SU-DHL-6 (cell line): ENCODE measurements around the gene IVD.

Experiments
- H2AFZ ChIP-seq: fragments of 200-600 bp; sonication (generic); 2 replicates; pipeline ENCODE4 v1.6.1; 2014; ENCODE audit warnings: low read depth, mild to moderate bottlenecking, moderate library complexity, mixed read lengths, antibody characterized with exemption, low read length; ENCODE audit not compliant: severe bottlenecking
- H3F3A ChIP-seq: fragments of 200-600 bp; shearing (Covaris generic); 2 replicates; pipeline ENCODE4 v1.6.0; 2016; ENCODE audit warnings: antibody characterized with exemption, mild to moderate bottlenecking; ENCODE audit not compliant: insufficient read depth
- H3K27ac ChIP-seq: fragments of 200-600 bp; sonication (generic); 2 replicates; pipeline ENCODE4 v1.5.1; 2016; ENCODE audit warnings: low read depth, mild to moderate bottlenecking, low read length, moderate library complexity, mixed read lengths
- H3K27me3 ChIP-seq: fragments of 200-600 bp; sonication (generic), shearing (Covaris generic); 2 replicates; pipeline ENCODE4 v1.6.0; 2014; ENCODE audit warnings: mild to moderate bottlenecking, low read length
- H3K36me3 ChIP-seq: fragments of 200-600 bp; sonication (generic); 2 replicates; pipeline ENCODE4 v1.6.1; 2014; ENCODE audit warnings: mild to moderate bottlenecking, low read length, mixed read lengths
- H3K4me2 ChIP-seq: fragments of 300-600, 200-600 bp; shearing (Covaris generic), sonication (generic); 2 replicates; pipeline ENCODE4 v1.6.0; 2014; ENCODE audit warnings: low read length, low read depth, mild to moderate bottlenecking; ENCODE audit not compliant: poor library complexity, severe bottlenecking
- H3K4me3 ChIP-seq: fragments of 200-600 bp; sonication (generic); 2 replicates; pipeline ENCODE4 v1.5.1; 2014; ENCODE audit warnings: antibody characterized with exemption, low read length, mild to moderate bottlenecking, mixed read lengths; ENCODE audit not compliant: insufficient read depth, poor library complexity, severe bottlenecking
- H3K79me2 ChIP-seq: fragments of 200-600 bp; sonication (generic); 2 replicates; pipeline ENCODE4 v1.6.1; 2014; ENCODE audit warnings: mild to moderate bottlenecking, low read length, moderate library complexity; ENCODE audit not compliant: insufficient read depth
- H3K9ac ChIP-seq: fragments of 200-600 bp; sonication (generic); 2 replicates; pipeline ENCODE4 v1.7.0; 2014; ENCODE audit warnings: mild to moderate bottlenecking, low read length
- H3K9me2 ChIP-seq: fragments of 200-600 bp; sonication (generic); replicated peaks from 2 replicates; pipeline ENCODE4 v1.6.1; 2014; ENCODE audit warnings: low read length; ENCODE audit not compliant: insufficient read depth
- H3K9me3 ChIP-seq: fragments of 200-600 bp; sonication (generic); 2 replicates; pipeline ENCODE4 v1.6.1; 2014; ENCODE audit warnings: low read length, mixed read lengths; ENCODE audit not compliant: insufficient read depth
- H4K20me1 ChIP-seq: fragments of 200-600 bp; sonication (generic); 2 replicates; pipeline ENCODE4 v1.6.1; 2014; ENCODE audit warnings: low read depth, mild to moderate bottlenecking, antibody characterized with exemption, low read length, moderate library complexity, mixed read lengths
- EZH2phosphoT487 ChIP-seq: fragments of 200-600 bp; sonication (generic), shearing (Covaris generic); conservative IDR thresholded peaks from 2 replicates; pipeline ENCODE4 v1.6.1; 2018; ENCODE audit warnings: mild to moderate bottlenecking, antibody characterized with exemption, low read length, moderate library complexity, mixed read lengths
- TF ChIP-seq, protein P1 (sequence below): fragments of 200-600 bp; sonication (generic); IDR thresholded peaks from one replicate; pipeline ENCODE4 v1.5.1; 2017; ENCODE audit warnings: antibody characterized with exemption, mild to moderate bottlenecking, low read length, moderate library complexity; ENCODE audit not compliant: insufficient read depth, poor library complexity, severe bottlenecking

Gene IVD

DNA sequence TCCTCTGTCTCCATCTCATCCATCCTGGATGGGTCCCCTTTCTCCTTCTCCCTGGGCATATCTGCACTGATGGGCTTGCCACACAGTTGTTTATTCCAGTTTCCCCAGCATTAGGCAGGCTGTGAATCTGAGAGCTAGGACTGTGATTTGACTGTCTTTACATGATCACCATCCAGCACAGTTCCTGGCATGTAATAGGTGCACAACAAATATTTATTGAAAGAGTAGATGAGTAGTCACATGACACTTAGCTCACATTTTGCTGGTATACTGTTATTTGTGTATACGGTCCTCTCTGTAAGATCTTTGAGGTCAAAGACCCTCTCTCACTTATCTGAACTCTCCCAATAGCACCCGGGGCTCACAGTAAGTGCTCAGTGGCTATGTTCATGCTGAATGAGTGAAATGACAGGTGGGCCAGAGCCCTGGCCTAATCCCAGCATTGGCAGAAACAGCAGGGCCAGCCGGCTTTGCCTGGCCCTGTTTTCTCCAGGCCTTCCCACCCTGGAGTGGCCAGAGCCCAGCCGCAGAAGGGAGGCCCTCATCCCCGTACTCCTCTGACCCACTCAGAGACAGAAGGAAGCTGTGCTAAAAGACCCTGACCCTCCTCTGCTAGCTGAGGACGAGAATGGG is 19.0 kb downstream of the IVD start:
- no peaks in the 10 kb centered on the region for H3K9me3 ChIP-seq
- no peaks in the 10 kb centered on the region for H3K36me3 ChIP-seq
- H3K9ac ChIP-seq: no peak overlapping the region
- H3K79me2 ChIP-seq: no peaks in the 10 kb centered on the region
- H2AFZ ChIP-seq: no peak overlapping the region
- H3K4me3 ChIP-seq: no peak overlapping the region
- H3K4me2 ChIP-seq: no peak overlapping the region
- peaks cover 6% of the 10 kb centered on the region; the same call in 1 of the 2 replicates for H3F3A ChIP-seq
- no peaks in the 10 kb centered on the region for H3K9me2 ChIP-seq
- no peak overlapping the region for H3K27ac ChIP-seq
- H3K27me3 ChIP-seq: no peaks in the 10 kb centered on the region
- TF ChIP-seq, protein P1, sequence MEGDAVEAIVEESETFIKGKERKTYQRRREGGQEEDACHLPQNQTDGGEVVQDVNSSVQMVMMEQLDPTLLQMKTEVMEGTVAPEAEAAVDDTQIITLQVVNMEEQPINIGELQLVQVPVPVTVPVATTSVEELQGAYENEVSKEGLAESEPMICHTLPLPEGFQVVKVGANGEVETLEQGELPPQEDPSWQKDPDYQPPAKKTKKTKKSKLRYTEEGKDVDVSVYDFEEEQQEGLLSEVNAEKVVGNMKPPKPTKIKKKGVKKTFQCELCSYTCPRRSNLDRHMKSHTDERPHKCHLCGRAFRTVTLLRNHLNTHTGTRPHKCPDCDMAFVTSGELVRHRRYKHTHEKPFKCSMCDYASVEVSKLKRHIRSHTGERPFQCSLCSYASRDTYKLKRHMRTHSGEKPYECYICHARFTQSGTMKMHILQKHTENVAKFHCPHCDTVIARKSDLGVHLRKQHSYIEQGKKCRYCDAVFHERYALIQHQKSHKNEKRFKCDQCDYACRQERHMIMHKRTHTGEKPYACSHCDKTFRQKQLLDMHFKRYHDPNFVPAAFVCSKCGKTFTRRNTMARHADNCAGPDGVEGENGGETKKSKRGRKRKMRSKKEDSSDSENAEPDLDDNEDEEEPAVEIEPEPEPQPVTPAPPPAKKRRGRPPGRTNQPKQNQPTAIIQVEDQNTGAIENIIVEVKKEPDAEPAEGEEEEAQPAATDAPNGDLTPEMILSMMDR: no peak
- no peak for TF ChIP-seq EZH2phosphoT487
- H4K20me1 ChIP-seq: no peaks in the 10 kb centered on the region

DNA sequence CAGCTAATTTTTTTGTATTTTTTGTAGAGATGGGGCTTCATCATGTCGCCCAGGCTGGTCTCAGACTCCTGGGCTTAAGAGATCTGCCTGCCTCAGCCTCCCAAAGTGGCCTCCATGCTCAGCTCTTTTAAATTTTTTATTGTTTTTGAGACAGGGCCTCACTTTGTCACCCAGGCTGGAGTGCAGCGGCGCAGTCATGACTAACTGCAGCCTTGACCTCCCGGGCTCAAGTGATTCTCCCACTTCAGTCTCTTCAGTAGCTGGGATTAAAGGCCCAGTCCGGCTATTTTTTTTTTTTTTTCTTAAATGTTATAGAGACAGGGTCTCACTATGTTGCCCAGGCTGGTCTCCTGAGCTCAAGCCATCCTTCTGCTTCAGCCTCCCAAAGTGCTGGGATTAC is 20.1 kb downstream of the IVD start:
- no peak overlapping the region for H3K27ac ChIP-seq
- no peak overlapping the region for H3K4me2 ChIP-seq
- no peak overlapping the region for H3K4me3 ChIP-seq
- no peaks in the 10 kb centered on the region for H3K9me3 ChIP-seq
- H3F3A ChIP-seq: peaks cover 6% of the 10 kb centered on the region; the same call in 1 of the 2 replicates
- no peaks in the 10 kb centered on the region for H3K9me2 ChIP-seq
- H3K9ac ChIP-seq: no peak overlapping the region
- no peaks in the 10 kb centered on the region for H4K20me1 ChIP-seq
- no peaks in the 10 kb centered on the region for H3K27me3 ChIP-seq
- no peaks in the 10 kb centered on the region for H3K36me3 ChIP-seq
- H2AFZ ChIP-seq: no peak overlapping the region
- no peak for TF ChIP-seq EZH2phosphoT487
- TF ChIP-seq, protein P1: no peak
- H3K79me2 ChIP-seq: no peaks in the 10 kb centered on the region

DNA sequence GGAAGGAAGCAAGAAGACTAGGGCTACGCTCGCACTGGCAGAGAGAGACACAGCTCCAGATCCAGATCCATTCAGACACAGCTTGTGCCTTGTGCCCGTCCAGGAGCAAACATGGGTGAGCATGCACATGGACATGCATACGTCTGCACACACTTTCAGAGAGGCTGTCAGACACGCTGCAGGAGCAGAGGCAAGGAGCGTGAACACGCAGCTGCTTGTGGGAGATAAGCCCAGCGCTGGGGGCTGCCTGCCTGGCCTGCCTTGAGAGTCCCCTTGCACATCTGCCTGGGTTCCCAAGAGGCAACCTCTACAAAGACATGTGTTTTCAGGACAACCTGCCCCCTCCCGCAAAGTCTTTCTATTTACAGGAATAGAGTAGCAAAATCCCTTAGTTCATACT is 21.6 kb downstream of the IVD start:
- Histone ChIP-seq H3K9me2 (no peaks in the 10 kb centered on the region), H3K9ac (no peak overlapping the region), H3K4me3 (no peak overlapping the region), H4K20me1 (no peaks in the 10 kb centered on the region), H3K9me3 (no peaks in the 10 kb centered on the region), H3K27ac (no peak overlapping the region), H3K4me2 (no peak overlapping the region), H3K79me2 (no peaks in the 10 kb centered on the region), H3K36me3 (no peaks in the 10 kb centered on the region), H2AFZ (no peak overlapping the region), H3F3A (no peaks in the 10 kb centered on the region), H3K27me3 (no peaks in the 10 kb centered on the region)
- TF ChIP-seq EZH2phosphoT487: no peak
- TF ChIP-seq, protein P1: no peak
